Fibroblast of skin of right biceps (primary cell): ENCODE data around the gene EEF1AKMT1.
A peak's percentile ranks its signal among the peaks of the same experiment; 100 is the strongest.
"Not testable (repeated sequence)": the region's sequence is repeated elsewhere in the genome, so short reads cannot be mapped to it uniquely, and the experiment has no call there.

Source experiments
- DNase-seq: peaks from one replicate; pipeline ENCODE4 v3.0.0-alpha.2; 2013

Gene EEF1AKMT1

GRCh38 chr13:20776751-20777150 is 3.0 kb upstream of the EEF1AKMT1 start:
- DNase-seq: no peak

GRCh38 chr13:20775961-20776360 is 2.2 kb upstream of the EEF1AKMT1 start:
- no peak for DNase-seq

- DNase-seq: no peak
Measured at GRCh38 chr13:20774746-20775145, 985 bp upstream of the EEF1AKMT1 start.

GRCh38 chr13:20772401-20773131 is 1.2 kb downstream of the EEF1AKMT1 start:
- DNase-seq: peak; percentile 16

- DNase-seq: no peak
Measured at GRCh38 chr13:20769834-20770233, 3.9 kb downstream of the EEF1AKMT1 start.

DNA sequence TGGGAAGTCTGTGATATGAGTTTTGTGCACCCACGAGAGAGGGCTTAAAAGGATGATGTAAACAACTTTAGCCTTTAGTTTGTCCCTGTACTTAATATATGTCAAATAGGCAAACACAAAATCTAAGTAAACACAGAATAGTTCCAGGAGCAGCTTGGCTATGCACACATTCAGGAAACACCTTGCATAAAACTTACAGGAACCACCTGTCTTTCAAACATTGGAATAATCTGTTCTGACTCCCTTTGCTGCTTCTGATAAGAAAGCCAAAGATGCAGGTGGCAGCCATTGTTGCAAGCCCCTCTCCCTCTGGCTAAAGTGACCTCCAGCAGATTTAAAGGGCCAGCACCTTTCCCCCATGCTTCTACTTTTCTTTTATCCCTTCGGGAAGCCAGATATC is 4.7 kb downstream of the EEF1AKMT1 start:
- no peak for DNase-seq

- DNase-seq: no peak
Measured at GRCh38 chr13:20767309-20767943, 6.3 kb downstream of the EEF1AKMT1 start.

GRCh38 chr13:20760872-20761271 is 12.9 kb downstream of the EEF1AKMT1 start:
- no peak for DNase-seq

DNA sequence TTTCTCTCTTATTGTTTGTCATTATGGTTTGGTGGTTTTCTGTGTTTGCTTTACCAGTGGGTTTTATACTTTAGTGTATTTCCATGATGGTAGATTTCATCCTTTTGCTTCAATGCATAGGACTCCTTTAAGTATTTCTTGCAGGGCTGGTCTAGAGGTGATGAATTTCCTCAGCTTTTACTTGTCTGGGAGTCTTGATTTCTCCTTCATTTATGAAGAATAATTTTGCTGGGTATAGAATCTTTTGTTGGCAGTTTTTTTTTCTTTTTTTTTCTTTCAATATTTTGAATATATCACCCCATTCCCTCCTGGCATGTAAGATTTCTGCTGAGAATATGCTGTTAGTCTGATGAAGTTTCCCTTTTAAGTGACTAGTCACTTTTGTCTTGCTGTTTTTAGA is 19.8 kb downstream of the EEF1AKMT1 start:
- no peak for DNase-seq

DNA sequence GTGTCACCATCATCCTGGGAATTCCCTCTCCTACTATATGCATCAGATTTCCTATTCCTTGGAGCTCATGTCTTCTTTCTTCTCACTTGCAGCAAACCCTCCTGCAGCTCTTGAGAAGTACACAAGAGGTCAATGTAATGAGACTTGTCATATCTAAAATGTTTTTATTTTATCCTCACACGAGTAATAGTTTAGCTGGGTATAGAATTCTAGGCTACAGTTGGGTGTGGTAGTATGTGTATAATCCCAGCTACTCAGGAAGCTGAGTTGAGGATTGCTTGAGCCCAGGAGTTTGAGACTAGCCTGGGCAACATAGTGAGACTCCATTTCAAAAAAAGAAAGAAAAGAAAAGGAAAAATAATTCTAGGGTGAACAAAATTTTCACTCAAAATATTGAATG is 24.4 kb downstream of the EEF1AKMT1 start:
- no peak for DNase-seq

GRCh38 chr13:20743830-20744404 is 29.8 kb downstream of the EEF1AKMT1 start:
- DNase-seq: not testable (repeated sequence)

DNA sequence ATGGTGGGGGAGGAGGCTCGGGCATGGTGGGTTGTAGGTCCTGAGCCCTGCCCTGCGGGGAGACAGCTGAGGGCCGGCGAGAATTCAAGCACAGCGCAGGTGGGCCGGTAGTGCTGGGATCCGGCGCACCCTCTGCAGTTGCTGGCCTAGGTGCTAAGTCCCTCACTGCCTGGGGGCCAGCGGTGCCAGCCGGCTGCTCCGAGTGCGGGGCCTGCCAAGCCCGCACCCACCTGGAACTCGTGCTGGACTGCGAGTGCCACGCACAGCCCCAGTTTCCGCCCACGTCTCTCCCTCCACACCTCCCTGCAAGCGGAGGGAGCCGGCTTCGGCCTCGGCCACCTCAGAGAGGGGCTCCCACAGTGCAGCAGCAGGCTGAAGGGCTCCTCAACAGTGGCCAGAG is 33.7 kb downstream of the EEF1AKMT1 start:
- no peak for DNase-seq

GRCh38 chr13:20738616-20739015 is 35.1 kb downstream of the EEF1AKMT1 start:
- no peak for DNase-seq

DNA sequence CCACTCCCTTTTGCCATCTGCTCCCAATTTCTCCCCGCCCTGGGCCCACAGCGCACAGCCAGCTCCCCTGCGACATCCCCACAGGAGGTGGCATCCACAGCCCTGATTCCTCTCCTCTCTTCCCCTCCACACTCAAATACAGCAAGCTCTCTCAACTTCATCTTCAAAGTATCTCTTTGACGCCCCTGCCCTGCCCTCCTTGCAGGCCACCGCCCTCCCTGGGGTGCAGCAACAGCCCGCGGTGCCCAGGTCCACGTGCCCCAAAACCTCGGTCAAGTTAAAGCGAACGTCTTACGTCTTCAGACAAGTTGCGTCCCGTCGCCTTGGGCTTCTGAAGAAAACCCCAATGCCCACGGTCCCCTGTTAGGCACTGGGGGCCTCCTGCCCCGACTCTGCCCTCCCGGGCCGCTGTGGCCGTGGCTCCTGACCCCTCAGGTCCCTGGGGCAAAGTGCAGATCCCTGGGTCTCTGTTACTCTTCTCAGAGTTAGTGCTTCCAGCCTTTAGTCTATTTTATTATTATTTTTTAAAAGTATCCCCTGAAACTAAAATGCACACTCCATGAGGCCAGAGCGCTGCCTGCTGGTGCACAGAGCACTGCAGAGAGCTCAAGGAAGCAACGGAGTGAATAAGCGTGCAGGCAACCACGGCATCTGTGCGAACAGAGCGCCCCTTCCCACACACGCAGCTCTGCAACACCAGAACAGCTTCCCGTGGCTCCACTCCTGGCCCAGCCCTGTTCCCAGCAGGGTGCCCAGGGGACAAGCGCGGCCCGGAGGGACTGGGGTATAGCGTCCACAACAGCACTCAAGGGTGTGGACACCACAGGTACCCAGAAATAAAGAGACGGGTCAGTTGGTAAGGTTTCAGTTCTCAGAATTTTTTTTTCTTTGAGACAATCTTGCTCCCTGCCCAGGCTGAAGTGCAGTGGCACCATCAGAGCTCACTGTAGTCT is 43.9 kb downstream of the EEF1AKMT1 start:
- DNase-seq: no peak

DNA sequence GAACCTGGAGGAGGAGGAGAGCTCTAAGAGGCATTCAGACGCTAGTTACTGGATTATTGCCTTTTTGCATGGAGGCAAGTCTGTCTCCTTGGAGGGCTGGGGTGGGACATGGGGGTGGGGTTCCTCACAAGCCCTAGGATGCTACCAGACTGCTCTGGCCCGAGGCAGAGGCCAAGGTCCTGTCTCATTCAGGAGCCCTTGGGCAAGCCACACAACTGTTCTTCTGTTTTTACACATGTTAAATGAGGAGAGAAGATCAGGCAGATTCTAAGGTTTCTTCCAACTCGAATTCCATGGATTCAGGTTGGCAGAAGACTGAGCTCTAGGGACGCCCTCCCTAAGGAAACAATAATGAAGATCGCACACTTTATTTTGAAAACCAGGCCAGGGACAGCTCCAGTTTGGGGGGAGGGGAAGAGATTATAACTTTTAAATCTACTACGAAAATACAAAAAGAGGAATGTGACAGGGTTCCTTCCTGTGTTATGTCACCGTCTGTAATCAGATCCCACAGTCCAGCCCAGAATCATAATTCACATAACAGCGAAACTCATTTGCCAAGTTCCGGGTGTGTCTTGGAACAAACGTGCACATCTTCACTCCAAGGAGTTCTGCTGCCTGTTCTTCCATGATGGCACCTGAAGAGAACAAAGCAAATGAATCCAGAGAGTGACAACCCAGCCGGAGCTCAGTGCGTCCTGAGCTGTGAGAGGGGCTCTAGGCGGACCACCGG is 45.0 kb downstream of the EEF1AKMT1 start:
- no peak for DNase-seq

DNA sequence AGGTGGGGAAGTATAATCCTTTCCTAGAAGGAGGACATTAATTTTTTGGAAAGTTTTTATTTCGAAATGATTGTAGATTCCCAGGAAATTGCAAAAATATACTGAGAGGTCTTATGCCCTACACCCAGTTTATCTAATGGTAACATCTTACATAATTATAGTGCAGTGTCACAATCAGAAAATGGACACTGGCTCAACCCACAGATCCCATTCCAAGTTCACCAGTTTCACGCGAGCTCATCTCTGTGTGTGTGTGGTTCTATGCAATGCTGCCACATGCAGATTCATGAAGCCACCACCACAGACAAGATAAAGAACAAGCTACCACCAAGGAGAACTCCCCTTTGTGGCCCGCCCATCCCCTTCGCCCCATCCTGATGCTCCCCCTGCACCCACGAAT is 45.9 kb downstream of the EEF1AKMT1 start:
- DNase-seq: no peak

DNA sequence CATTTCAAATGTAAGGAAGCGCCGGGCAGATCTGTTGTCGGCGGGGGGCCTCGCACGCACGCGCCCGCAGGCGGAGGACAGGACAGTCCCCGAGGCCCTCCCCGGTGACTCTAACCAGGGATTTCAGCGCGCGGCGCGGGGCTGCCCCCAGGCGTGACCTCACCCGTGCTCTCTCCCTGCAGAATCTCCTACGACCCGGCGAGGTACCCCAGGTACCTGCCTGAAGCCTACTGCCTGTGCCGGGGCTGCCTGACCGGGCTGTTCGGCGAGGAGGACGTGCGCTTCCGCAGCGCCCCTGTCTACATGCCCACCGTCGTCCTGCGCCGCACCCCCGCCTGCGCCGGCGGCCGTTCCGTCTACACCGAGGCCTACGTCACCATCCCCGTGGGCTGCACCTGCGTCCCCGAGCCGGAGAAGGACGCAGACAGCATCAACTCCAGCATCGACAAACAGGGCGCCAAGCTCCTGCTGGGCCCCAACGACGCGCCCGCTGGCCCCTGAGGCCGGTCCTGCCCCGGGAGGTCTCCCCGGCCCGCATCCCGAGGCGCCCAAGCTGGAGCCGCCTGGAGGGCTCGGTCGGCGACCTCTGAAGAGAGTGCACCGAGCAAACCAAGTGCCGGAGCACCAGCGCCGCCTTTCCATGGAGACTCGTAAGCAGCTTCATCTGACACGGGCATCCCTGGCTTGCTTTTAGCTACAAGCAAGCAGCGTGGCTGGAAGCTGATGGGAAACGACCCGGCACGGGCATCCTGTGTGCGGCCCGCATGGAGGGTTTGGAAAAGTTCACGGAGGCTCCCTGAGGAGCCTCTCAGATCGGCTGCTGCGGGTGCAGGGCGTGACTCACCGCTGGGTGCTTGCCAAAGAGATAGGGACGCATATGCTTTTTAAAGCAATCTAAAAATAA is 52.1 kb downstream of the EEF1AKMT1 start:
- peak; percentile 71 for DNase-seq

GRCh38 chr13:20721058-20721453 is 52.7 kb downstream of the EEF1AKMT1 start:
- no peak for DNase-seq

- DNase-seq: no peak
Measured at GRCh38 chr13:20720499-20720898, 53.3 kb downstream of the EEF1AKMT1 start.

GRCh38 chr13:20719783-20720182 is 54.0 kb downstream of the EEF1AKMT1 start:
- no peak for DNase-seq

- no peak for DNase-seq
Measured at GRCh38 chr13:20718958-20719566, 54.7 kb downstream of the EEF1AKMT1 start.
